Brain microvascular endothelial cell (primary cell): Measurements from ENCODE around the gene TMEM273.

Experiments
- DNase-seq: peaks from one replicate; pipeline ENCODE4 v3.0.0-alpha.2; 2020
- H3K27ac ChIP-seq: fragments of 250-450 bp; sonication (Bioruptor Pico); 2 replicates; pipeline ENCODE4 v1.5.1; 2020; ENCODE audit warnings: mild to moderate bottlenecking, moderate library complexity
- H3K27me3 ChIP-seq: fragments of 250-450 bp; sonication (Bioruptor Pico); replicated peaks from 2 replicates; pipeline ENCODE4 v1.5.1; 2020; ENCODE audit warnings: mild to moderate bottlenecking
- H3K36me3 ChIP-seq: fragments of 250-450 bp; sonication (Bioruptor Pico); replicated peaks from 2 replicates; pipeline ENCODE4 v1.5.1; 2020; ENCODE audit warnings: mild to moderate bottlenecking
- H3K4me3 ChIP-seq: 2 replicates; pipeline ENCODE4 v1.5.1; 2011; ENCODE audit warnings: low read depth, mild to moderate bottlenecking, control low read depth, low read length, moderate library complexity
- in situ Hi-C: cut with HindIII; loops from 2 replicates; pipeline ENCODE4 v1.10.0; 2017; ENCODE audit warnings: low sequenced_read_pairs, low pct_ligation_motif_present
- TF ChIP-seq, protein P1 (sequence below): IDR thresholded peaks from 2 replicates; pipeline ENCODE4 v1.5.1; 2011; ENCODE audit warnings: low read depth, mild to moderate bottlenecking, moderate library complexity, low read length, control low read depth, inconsistent platforms; ENCODE audit errors: missing control alignments

TMEM273 gene

DNA sequence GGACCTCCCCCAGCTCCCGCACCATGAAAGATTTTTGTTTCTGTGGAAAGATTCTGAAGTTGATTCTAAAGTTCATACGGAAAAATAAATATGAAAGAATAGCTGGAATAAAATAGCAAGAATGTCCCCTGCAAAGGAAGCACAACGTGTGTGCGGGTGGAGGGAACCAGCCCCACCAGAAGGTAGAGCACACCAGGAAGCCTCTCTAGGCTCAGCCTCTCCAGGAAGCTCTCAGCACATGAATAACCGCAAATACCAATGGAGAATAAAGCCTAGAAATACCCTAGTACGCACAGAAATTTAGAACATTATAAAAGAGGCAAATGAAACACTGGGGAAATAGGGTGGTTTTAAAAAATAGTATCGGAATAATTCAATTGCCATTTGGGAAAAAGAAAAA is 29.8 kb downstream of the TMEM273 start:
- in situ Hi-C loops, result no loop called here
- TF ChIP-seq, protein P1, sequence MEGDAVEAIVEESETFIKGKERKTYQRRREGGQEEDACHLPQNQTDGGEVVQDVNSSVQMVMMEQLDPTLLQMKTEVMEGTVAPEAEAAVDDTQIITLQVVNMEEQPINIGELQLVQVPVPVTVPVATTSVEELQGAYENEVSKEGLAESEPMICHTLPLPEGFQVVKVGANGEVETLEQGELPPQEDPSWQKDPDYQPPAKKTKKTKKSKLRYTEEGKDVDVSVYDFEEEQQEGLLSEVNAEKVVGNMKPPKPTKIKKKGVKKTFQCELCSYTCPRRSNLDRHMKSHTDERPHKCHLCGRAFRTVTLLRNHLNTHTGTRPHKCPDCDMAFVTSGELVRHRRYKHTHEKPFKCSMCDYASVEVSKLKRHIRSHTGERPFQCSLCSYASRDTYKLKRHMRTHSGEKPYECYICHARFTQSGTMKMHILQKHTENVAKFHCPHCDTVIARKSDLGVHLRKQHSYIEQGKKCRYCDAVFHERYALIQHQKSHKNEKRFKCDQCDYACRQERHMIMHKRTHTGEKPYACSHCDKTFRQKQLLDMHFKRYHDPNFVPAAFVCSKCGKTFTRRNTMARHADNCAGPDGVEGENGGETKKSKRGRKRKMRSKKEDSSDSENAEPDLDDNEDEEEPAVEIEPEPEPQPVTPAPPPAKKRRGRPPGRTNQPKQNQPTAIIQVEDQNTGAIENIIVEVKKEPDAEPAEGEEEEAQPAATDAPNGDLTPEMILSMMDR, result no peak
- no peak overlapping the region for H3K4me3 ChIP-seq
- no peaks in the 10 kb centered on the region for H3K36me3 ChIP-seq
- no peak for DNase-seq
- no peak overlapping the region for H3K27ac ChIP-seq
- no peaks in the 10 kb centered on the region for H3K27me3 ChIP-seq

DNA sequence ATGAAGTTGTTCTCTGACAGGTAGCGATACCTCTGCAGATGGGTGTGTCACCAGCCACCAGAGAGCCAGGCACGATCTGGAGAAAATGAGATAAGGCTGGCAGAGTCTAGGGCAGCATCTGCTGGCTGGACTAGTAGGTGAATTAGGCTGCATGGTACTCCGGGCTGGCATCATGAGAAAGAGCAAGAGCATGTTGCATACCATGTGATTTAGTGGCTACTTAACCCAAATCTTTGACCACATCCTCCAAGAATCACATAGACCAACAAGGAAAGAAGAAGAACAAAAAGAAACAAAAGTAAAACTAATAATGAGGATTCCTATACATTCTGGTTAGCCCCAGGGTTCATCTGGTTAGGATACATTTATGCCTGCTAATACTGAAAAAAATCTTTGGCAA is 31.0 kb downstream of the TMEM273 start:
- no peaks in the 10 kb centered on the region for H3K36me3 ChIP-seq
- H3K27me3 ChIP-seq, result no peaks in the 10 kb centered on the region
- H3K4me3 ChIP-seq, result no peak overlapping the region
- no peak overlapping the region for H3K27ac ChIP-seq
- no peak for DNase-seq
- in situ Hi-C loops, result no loop called here
- TF ChIP-seq, protein P1, result no peak

DNA sequence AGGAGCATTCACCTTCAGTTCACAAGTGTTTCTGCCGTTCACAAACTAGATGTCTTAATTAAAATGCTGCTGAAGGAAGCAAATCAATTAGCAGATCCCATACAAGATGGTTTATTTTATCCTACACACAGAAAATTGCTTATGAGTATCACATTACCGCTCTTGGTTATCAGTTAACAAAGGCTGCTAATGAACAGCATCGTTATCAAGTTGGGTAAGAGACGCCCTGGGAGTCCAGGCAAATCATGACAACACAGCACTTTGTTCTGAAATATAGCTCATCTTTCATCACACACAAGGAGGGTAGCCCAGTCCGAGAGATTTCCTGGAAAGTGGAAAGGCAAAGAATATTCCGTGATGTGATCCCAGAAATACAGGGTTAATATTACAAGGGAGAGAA is 33.5 kb downstream of the TMEM273 start:
- Histone ChIP-seq H3K27me3 (no peaks in the 10 kb centered on the region), H3K27ac (no peak overlapping the region), H3K4me3 (no peak overlapping the region), H3K36me3 (no peaks in the 10 kb centered on the region)
- DNase-seq, result no peak
- TF ChIP-seq, protein P1, result no peak
- in situ Hi-C loops, result no loop called here

DNA sequence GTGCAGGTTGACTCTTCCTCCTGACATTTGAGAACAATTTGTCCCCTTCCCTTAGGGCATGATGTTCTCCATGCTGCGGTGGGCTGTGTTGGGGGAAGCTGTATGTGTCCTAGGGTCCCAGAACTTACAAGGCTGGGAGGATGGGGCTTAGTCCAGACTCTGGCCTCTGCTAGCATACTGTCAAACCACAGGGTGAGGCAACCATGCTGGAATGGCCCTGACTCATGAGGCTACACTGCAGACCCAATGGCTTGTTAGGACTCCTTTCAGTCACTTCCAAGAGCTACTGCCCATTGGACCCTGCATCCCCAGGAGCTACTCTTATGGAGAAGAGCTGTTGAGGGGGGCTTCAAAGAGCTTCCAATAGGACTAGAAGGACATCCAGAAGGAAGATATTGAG is 34.2 kb downstream of the TMEM273 start:
- DNase-seq, result peak; percentile 77
- Histone ChIP-seq H3K36me3 (no peaks in the 10 kb centered on the region), H3K27me3 (no peaks in the 10 kb centered on the region), H3K4me3 (no peak overlapping the region), H3K27ac (no peak overlapping the region)
- TF ChIP-seq, protein P1, result no peak
- in situ Hi-C loops, result no loop called here

DNA sequence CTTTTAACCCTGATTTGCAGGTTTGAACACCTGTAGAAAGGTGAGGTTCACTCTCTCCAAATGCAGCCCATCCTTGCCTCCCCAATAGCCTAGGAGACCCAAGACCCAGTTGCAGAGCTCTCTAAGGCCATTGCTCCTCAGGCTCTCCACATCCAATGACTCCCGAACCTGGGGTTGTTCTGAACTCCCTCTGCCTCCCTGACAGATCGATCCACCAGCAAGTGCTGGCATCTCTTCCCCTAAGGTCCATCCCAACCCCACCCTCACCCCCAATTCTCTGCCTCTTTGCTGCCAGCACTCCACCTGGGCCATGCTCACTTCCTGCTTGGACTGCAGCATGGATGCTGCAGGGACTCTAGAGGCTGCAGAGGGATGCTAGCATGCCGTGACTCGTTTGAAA is 35.1 kb downstream of the TMEM273 start:
- no peaks in the 10 kb centered on the region for H3K36me3 ChIP-seq
- no peak for DNase-seq

DNA sequence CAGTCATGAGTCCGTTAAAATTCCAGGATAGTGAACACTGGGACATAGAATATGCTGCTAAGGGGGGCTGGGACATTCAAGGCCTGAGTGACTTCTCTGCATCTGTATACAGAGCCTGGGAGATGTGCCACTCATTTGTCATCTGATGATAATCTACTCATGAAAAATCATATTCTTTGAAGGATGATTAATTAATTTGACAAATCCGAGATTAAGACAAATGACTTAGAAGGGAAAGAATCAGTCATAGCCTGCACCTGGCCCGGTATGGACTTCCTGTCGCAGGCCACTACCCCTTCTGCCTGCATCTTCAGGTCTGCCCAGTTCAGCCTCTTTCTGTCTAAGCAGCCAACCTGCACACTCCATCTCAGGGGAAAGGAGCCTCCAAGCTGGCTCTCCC is 35.5 kb downstream of the TMEM273 start:
- no peak for DNase-seq
- TF ChIP-seq, protein P1, result no peak
- Histone ChIP-seq H3K27me3 (no peaks in the 10 kb centered on the region), H3K27ac (no peak overlapping the region), H3K4me3 (no peak overlapping the region), H3K36me3 (no peaks in the 10 kb centered on the region)
- in situ Hi-C loops, result no loop called here

More for the DNA sequence above, 35.1 kb downstream of the TMEM273 start:
- no peak overlapping the region for H3K4me3 ChIP-seq
- no peak overlapping the region for H3K27ac ChIP-seq
- TF ChIP-seq, protein P1, result no peak
- in situ Hi-C loops, result no loop called here
- no peaks in the 10 kb centered on the region for H3K27me3 ChIP-seq
